A673 (cell line): ENCODE measurements around the gene FES. TPM values are rescaled to one million over a fixed set of nuclear protein-coding genes. Genes with fewer than 3 reads are reported as not detected.

Experiments used
- BruUV-seq: library from RNA; stranded (reverse); fragments of 400-500 nt; replicated peaks from 2 replicates; lab custom pipeline; 2021; lab: Mats Ljungman, UMichigan
- CTCF ChIA-PET: fragments of 300-600 bp; sonication (Branson Sonifier 250); formaldehyde crosslinking; loops from one replicate; lab custom pipeline; 2022; ENCODE audit warnings: antibody characterized with exemption; lab: Charles Lee
- POLR2A ChIA-PET: fragments of 300-600 bp; sonication (Branson Sonifier 250); formaldehyde crosslinking; loops from one replicate; lab custom pipeline; 2022; ENCODE audit warnings: antibody characterized with exemption; ENCODE audit not compliant: low non-redundant PET; lab: Charles Lee
- DNase-seq: peaks from one replicate; pipeline ENCODE4 v3.0.0-alpha.2; 2015; ENCODE audit warnings: low spot score
- H3K27ac ChIP-seq: fragments of 200-600 bp; sonication (generic); 2 replicates; pipeline ENCODE4 v1.5.1; 2016; ENCODE audit warnings: mixed run types, low read depth, mild to moderate bottlenecking, mixed read lengths, antibody characterized with exemption, low read length; ENCODE audit not compliant: poor library complexity, severe bottlenecking
- H3K27me3 ChIP-seq: fragments of 200-600 bp; sonication (generic); replicated peaks from 2 replicates; pipeline ENCODE4 v1.6.1; 2017; ENCODE audit warnings: mixed run types, low read depth, mild to moderate bottlenecking, mixed read lengths, antibody characterized with exemption, low read length; ENCODE audit not compliant: insufficient read depth, poor library complexity
- H3K36me3 ChIP-seq: fragments of 200-600 bp; sonication (generic); 2 replicates; pipeline ENCODE4 v1.6.1; 2016; ENCODE audit warnings: mixed run types, mild to moderate bottlenecking, mixed read lengths, antibody characterized with exemption, low read length; ENCODE audit not compliant: insufficient read depth, poor library complexity, severe bottlenecking
- H3K4me1 ChIP-seq: fragments of 200-600 bp; sonication (generic); 2 replicates; pipeline ENCODE4 v1.6.1; 2017; ENCODE audit warnings: mixed run types, mild to moderate bottlenecking, mixed read lengths, antibody characterized with exemption, low read length; ENCODE audit not compliant: insufficient read depth, poor library complexity, severe bottlenecking
- H3K4me3 ChIP-seq: fragments of 200-600 bp; sonication (generic); 2 replicates; pipeline ENCODE4 v1.5.1; 2016; ENCODE audit warnings: low read depth, mixed run types, mild to moderate bottlenecking, mixed read lengths, low read length; ENCODE audit not compliant: poor library complexity, severe bottlenecking
- H3K9me3 ChIP-seq: fragments of 200-600 bp; sonication (generic); 2 replicates; pipeline ENCODE4 v1.6.1; 2016; ENCODE audit warnings: mixed run types, low read depth, mild to moderate bottlenecking, mixed read lengths, antibody characterized with exemption, low read length; ENCODE audit not compliant: poor library complexity, severe bottlenecking
- EZH2 ChIP-seq: fragments of 200-600 bp; sonication (generic); IDR thresholded peaks from 2 replicates; pipeline ENCODE4 v1.6.1; 2017; ENCODE audit warnings: borderline replicate concordance, low read depth, mild to moderate bottlenecking, mixed read lengths, antibody characterized with exemption, low read length; ENCODE audit not compliant: poor library complexity, severe bottlenecking
- intact Hi-C: fragments of 100-400 bp; cut with micrococcal nuclease; formaldehyde crosslinking; loops from one replicate; pipeline ENCODE4 v1.10.0; 2022; ENCODE audit not compliant: unreplicated experiment
- total RNA-seq: library from RNA; stranded (reverse); gene quantifications from 2 replicates; pipeline ENCODE4 v1.2.3, GENCODE V29; 2021
- TF ChIP-seq, protein P1 (sequence below): fragments of 300-800, 200-600 bp; sonication (generic); conservative IDR thresholded peaks from 2 replicates; pipeline ENCODE4 v1.5.1; 2017; ENCODE audit warnings: low read depth, mild to moderate bottlenecking, antibody characterized with exemption, low read length, moderate library complexity, mixed read lengths

FES gene
- total RNA-seq, 1 experiment from 2014 or later = 3.8 TPM

DNA sequence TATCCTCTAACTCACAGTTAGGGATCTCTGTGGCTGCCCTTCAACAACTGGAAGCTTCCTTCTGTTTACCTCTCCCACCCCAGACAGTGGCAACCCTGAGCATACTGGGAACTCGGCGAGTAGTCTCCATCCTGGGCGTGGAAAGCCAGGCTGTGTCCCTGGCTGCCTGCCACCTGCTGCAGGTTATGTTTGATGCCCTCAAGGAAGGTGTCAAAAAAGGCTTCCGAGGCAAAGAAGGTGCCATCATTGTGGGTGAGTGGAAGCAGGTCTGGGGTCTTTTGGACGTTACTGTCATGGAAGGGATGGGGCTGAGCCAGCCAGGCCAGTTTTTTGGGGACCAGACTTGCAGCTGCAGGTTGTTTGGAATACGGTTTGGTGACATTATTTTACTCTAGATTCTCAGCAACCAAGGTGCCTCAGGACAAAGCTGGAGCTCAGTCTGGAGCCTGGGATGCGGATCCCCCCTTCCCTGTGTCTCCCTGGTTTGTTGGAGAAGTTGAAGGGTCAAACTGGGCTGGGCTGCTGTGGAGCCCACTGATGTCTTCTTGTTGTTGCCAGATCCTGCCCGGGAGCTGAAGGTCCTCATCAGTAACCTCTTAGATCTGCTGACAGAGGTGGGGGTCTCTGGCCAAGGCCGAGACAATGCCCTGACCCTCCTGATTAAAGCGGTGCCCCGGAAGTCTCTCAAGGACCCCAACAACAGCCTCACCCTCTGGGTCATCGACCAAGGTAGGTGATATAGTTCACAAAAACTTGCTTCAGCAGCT is 58.2 kb downstream of the FES start:
- CTCF ChIA-PET = no interaction called here
- no TSS peak for BruUV-seq
- H3K27ac ChIP-seq = no peak overlapping the region

DNA sequence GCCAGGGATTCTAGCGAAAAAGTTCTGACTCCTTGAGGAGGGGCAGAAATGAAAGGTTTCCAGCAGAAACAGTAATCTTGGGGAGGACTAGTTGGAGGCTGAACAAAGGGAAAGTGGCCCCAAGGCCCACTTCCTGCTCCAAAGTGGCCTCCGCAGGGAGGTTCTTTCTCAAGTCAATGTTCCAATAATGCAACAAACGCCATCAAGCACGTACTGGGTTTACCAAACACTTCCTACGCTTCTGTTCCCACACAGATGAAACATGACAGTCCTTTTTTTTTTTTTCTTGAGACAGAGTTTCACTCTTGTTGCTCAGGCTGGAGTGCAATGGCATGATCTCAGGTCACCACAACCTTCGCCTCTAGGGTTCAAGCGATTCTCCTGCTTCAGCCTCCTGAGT is 60.8 kb downstream of the FES start:
- DNase-seq = no peak
- intact Hi-C loops = no loop called here
- no peak for TF ChIP-seq EZH2
- TF ChIP-seq, protein P1, sequence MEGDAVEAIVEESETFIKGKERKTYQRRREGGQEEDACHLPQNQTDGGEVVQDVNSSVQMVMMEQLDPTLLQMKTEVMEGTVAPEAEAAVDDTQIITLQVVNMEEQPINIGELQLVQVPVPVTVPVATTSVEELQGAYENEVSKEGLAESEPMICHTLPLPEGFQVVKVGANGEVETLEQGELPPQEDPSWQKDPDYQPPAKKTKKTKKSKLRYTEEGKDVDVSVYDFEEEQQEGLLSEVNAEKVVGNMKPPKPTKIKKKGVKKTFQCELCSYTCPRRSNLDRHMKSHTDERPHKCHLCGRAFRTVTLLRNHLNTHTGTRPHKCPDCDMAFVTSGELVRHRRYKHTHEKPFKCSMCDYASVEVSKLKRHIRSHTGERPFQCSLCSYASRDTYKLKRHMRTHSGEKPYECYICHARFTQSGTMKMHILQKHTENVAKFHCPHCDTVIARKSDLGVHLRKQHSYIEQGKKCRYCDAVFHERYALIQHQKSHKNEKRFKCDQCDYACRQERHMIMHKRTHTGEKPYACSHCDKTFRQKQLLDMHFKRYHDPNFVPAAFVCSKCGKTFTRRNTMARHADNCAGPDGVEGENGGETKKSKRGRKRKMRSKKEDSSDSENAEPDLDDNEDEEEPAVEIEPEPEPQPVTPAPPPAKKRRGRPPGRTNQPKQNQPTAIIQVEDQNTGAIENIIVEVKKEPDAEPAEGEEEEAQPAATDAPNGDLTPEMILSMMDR = no peak
- CTCF ChIA-PET = no interaction called here
- H3K36me3 ChIP-seq = peaks cover 45% of the 10 kb centered on the region
- H3K4me1 ChIP-seq = no peaks in the 10 kb centered on the region
- no peak overlapping the region for H3K4me3 ChIP-seq
- no peaks in the 10 kb centered on the region for H3K27me3 ChIP-seq
- no peak overlapping the region for H3K27ac ChIP-seq
- POLR2A ChIA-PET = no interaction called here
- H3K9me3 ChIP-seq = no peaks in the 10 kb centered on the region
- BruUV-seq = no TSS peak

More for the DNA sequence above, 58.2 kb downstream of the FES start:
- Histone ChIP-seq H3K36me3 (peaks cover 58% of the 10 kb centered on the region), H3K9me3 (no peaks in the 10 kb centered on the region), H3K4me3 (no peak overlapping the region), H3K4me1 (no peaks in the 10 kb centered on the region), H3K27me3 (no peaks in the 10 kb centered on the region)
- intact Hi-C loops = no loop called here
- TF ChIP-seq EZH2 = no peak
- TF ChIP-seq, protein P1 = no peak
- POLR2A ChIA-PET = interaction anchor here (0.6 to 0.8 kb wide), 2 partner anchors 605 to 737 kb away, joined by 3 read pairs; no protein-coding TSS in a partner anchor
- no peak for DNase-seq

Other genes with a start within 250 kb of the FES start
- gene BLM, start 167.2 kb upstream of the FES start, total RNA-seq = 40.0 and 43.6 TPM in 2 replicates
- gene FURIN, start 15.9 kb upstream of the FES start, total RNA-seq = 59.0 and 63.4 TPM in 2 replicates
- gene MAN2A2, start 18.8 kb downstream of the FES start, total RNA-seq = 75.7 and 91.3 TPM in 2 replicates
- gene HDDC3, start 48.0 kb downstream of the FES start, total RNA-seq = 22.6 and 23.9 TPM in 2 replicates
- 74.4 and 77.7 TPM in 2 replicates for gene UNC45A, start 50.8 kb downstream of the FES start, total RNA-seq
- 28.8 and 39.5 TPM in 2 replicates for gene RCCD1, start 70.4 kb downstream of the FES start, total RNA-seq
- 338 and 339 TPM in 2 replicates for gene PRC1, start 110.0 kb downstream of the FES start, total RNA-seq
- 17.7 and 19.5 TPM in 2 replicates for gene VPS33B, start 138.1 kb downstream of the FES start, total RNA-seq
- gene SV2B, start 215.8 kb downstream of the FES start, total RNA-seq = 3.5 and 3.9 TPM in 2 replicates